AG04449 (cell line): Measurements from ENCODE around the gene SHISA5.

Experiments used
- CTCF ChIA-PET: fragments of 350-600 bp; formaldehyde crosslinking; extraction: SDS; loops from one replicate; lab custom pipeline; 2021; ENCODE audit warnings: antibody characterized with exemption; lab: Yijun Ruan, JAX
- POLR2A ChIA-PET: fragments of 400-600, 350-600 bp; formaldehyde crosslinking; extraction: SDS; loops from one replicate; lab custom pipeline; 2020; ENCODE audit warnings: antibody characterized with exemption, inconsistent platforms; lab: Yijun Ruan, JAX
- DNase-seq: peaks from one replicate; pipeline ENCODE4 v3.0.0-alpha.2; 2010; ENCODE audit warnings: low read depth, low spot score
- H3K4me3 ChIP-seq: 2 replicates; pipeline ENCODE4 v1.5.1; 2011; ENCODE audit warnings: low read depth, mild to moderate bottlenecking, control low read depth, low read length
- CTCF ChIP-seq: IDR thresholded peaks from one replicate; pipeline ENCODE4 v1.5.1; 2011; ENCODE audit warnings: mild to moderate bottlenecking, moderate library complexity, low read length, control low read depth, inconsistent platforms; ENCODE audit not compliant: insufficient read depth; ENCODE audit errors: missing control alignments

Gene SHISA5

GRCh38 chr3:48428088-48428571 is 75.8 kb downstream of the SHISA5 start:
- ChIA-PET CTCF (interaction anchor here (7.0 to 17.0 kb wide), 3 partner anchors 8 to 156 kb away, joined by 77 to 948 read pairs (median 749); no protein-coding TSS in a partner anchor), POLR2A (no interaction called here)
- peak overlapping the region; percentile 68 for H3K4me3 ChIP-seq

GRCh38 chr3:48427630-48427962 is 76.4 kb downstream of the SHISA5 start:
- ChIA-PET CTCF (interaction anchor here (7.0 to 17.0 kb wide), 3 partner anchors 9 to 156 kb away, joined by 77 to 948 read pairs (median 749); no protein-coding TSS in a partner anchor), POLR2A (no interaction called here)
- no peak for TF ChIP-seq CTCF
- H3K4me3 ChIP-seq: peak overlapping the region; percentile 68; the same call in 1 of the 2 replicates
- no peak for DNase-seq

More at GRCh38 chr3:48428088-48428571, 75.8 kb downstream of the SHISA5 start:
- no peak for DNase-seq
- TF ChIP-seq CTCF: no peak

GRCh38 chr3:48426944-48427629 is 76.9 kb downstream of the SHISA5 start:
- ChIA-PET CTCF (interaction anchor here (7.0 to 17.0 kb wide), 3 partner anchors 9 to 155 kb away, joined by 77 to 948 read pairs (median 749); no protein-coding TSS in a partner anchor), POLR2A (interaction anchor here (1.1 kb wide), 1 partner anchor 8 kb away, joined by 3 read pairs; no protein-coding TSS in a partner anchor)
- no peak for TF ChIP-seq CTCF
- DNase-seq: no peak
- 0 out of 2 replicates have a peak overlapping the region, but pooled peaks have one; percentile 68 for H3K4me3 ChIP-seq

GRCh38 chr3:48426401-48426909 is 77.5 kb downstream of the SHISA5 start:
- POLR2A ChIA-PET: interaction anchor here (1.1 kb wide), 1 partner anchor 8 kb away, joined by 3 read pairs; no protein-coding TSS in a partner anchor
- CTCF ChIA-PET: interaction anchor here (7.0 to 17.0 kb wide), 3 partner anchors 10 to 154 kb away, joined by 77 to 948 read pairs (median 749); no protein-coding TSS in a partner anchor
- H3K4me3 ChIP-seq: no peak overlapping the region
- DNase-seq: no peak
- TF ChIP-seq CTCF: no peak

GRCh38 chr3:48425281-48425812 is 78.6 kb downstream of the SHISA5 start:
- POLR2A ChIA-PET: no interaction called here
- DNase-seq: no peak
- CTCF ChIA-PET: interaction anchor here (7.0 to 17.0 kb wide), 3 partner anchors 11 to 153 kb away, joined by 77 to 948 read pairs (median 749); no protein-coding TSS in a partner anchor
- no peak for TF ChIP-seq CTCF
- H3K4me3 ChIP-seq: no peak overlapping the region
